GM21515 (cell line): ENCODE data around the gene MYH8.

Experiments
- ATAC-seq: cut with Tn5 transposase; IDR thresholded peaks from one replicate; pipeline ENCODE4 v1.9.1; 2021; ENCODE audit not compliant: unreplicated experiment

The MYH8 gene

DNA sequence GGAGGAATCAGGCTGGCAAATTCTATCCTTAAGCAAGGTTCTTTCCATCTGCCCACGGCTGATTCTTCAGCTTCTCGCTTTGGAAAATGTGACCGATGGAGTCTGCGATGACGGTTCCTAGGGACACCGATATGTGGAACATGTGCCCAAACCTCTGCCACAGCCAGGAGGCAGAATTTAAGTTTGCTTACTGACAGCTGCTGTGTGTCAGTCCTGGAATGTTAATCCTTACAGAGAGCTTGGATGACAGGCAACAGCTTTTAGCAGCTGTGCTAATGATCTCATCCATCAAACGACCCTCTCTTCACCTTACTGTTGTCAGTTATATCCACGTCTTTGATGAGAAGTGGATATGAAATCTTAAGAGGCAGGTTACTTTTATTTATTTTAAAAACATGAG, 37.6 kb downstream of the MYH8 start:
- no peak for ATAC-seq

DNA sequence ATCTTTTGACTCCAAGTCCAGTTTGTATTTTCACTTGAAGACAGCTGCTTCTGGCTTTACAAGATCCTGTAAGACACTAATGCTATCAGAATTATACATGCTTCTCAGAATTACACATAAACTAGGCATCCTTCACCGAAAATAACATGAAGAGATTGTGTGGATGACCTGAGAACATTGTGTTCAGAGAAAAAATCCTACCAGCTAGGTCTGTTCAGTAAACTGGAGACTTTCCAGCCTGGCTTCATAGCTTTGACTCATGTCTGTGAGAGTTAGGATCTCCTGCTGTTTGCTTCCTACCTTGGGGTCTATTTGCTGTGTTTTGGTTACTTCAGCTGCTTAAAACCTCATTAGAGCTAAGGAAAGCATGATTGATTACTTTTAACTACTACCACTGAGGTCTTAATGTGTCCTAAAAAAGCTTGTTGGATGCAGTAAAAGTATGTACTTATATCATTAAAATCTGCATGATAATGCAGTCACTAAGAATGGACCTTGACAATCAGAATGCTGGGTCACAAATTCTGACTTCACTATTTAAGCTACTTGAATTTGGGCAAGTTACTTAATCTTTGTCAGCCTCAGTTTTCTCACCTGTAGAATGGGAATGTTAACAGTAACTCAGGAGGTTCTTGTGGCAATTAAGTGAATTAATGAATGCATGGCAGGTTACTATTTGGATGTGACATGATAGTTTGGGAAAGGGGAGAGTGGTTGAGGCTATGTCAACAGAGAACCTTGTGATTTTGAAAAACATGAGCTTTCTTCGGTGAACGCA, 40.9 kb downstream of the MYH8 start:
- no peak for ATAC-seq

DNA sequence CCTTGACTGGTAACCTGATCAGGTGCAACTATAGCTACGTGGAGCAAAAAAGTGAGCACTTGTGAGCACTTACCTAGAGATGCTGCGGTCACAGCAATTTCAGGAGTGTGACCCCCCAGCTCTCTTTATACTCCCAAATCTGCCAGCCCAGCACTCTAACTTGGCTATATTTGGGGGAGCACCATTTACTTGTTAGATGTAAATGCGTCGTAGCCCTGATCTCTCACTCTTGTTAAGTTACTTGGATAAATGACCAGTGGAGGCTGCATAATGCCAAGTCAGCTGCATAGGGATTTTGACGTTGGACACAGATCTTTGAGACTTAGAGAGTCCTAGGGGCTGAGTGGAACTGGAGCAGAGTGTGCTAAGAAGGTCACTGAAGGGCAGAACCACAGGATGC, 48.8 kb downstream of the MYH8 start, which contains the start of gene MYH13:
Gene MYH13 (minus strand): TSS at position 101 of the 400 bp plus-strand sequence. CDS start 8,476 bp downstream, outside the sequence.
- no peak for ATAC-seq

- ATAC-seq, result no peak
These were observed 51.6 kb downstream of the MYH8 start for GRCh38 chr17:10370016-10370608.

GRCh38 chr17:10369239-10369638, 52.5 kb downstream of the MYH8 start:
- no peak for ATAC-seq

DNA sequence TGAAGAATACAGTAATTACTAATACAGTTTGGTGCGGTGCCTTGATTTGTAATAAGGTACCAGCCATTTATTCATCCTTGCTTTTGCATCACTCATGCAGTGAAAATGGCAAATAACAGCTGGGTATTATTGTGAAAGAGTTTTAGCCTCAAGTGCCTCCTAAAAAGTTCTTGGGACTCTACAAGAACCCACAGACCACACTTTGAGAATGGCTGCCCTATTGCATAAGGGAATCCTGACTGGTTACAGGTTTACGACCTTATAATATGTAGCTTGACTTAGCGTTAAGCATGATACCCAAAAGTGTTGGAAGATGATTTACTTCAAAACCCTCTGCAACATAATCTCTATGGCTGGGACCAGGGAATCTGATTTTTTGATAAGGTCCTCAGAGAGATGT, 53.2 kb downstream of the MYH8 start:
- ATAC-seq, result no peak

DNA sequence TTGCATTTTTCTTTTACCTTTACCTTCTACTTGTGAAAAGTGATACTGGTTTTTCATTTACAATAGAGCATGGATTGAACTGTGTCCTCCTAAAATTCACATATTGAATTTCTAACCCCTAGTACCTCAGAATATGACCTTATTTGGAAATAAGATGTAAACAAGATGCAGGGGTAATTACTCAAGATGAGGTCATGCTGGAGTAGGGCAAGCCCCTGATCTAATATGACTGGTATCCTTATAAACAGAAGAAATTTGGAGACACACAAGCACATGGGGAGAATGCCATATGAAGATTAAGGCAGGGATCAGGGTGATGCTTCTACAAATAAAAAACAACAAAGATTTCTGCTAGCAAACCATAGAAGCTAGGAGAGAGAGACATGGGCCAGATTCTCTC, 61.2 kb downstream of the MYH8 start:
- no peak for ATAC-seq

DNA sequence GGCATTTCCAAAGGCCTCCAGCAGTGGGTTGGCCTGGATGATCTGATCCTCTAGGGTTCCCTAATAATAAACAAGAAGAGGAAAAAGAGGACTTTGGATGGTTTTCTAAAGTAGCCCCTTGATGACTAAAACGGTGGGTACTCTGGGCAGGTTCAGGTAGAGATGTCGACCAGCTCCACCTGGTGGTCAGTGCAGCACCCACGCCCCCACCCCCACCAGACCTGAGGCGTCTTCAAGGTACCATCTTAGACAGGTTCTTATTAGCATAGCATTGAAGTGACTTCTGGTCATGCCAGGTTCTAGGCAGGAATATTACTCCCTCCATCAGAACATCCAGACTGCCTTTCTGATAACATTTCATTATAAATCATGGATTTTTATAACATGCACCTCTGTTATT, 64.0 kb downstream of the MYH8 start:
- no peak for ATAC-seq

GRCh38 chr17:10354651-10355050, 67.1 kb downstream of the MYH8 start:
- ATAC-seq, result no peak

- no peak for ATAC-seq
These were observed 68.9 kb downstream of the MYH8 start for GRCh38 chr17:10352893-10353292.

DNA sequence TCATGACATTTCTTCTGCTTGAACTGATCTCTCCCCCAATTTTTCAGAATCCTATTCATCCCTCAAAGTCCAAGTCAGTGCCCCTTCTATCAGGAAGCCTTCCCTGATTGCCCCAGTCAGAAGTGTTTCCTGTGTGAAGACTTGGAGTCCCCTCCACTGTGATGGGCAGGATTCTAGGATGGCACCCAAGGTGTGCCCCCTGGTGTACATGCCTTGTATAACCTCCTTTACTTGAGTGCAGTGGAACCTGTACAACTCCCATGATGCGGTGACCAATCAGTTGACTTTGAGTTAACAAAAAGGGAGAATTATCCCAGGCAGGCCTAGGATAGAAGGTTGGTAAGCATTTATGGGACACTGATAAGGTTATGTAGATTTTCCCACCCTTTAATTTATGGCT, 72.3 kb downstream of the MYH8 start:
- ATAC-seq, result no peak

DNA sequence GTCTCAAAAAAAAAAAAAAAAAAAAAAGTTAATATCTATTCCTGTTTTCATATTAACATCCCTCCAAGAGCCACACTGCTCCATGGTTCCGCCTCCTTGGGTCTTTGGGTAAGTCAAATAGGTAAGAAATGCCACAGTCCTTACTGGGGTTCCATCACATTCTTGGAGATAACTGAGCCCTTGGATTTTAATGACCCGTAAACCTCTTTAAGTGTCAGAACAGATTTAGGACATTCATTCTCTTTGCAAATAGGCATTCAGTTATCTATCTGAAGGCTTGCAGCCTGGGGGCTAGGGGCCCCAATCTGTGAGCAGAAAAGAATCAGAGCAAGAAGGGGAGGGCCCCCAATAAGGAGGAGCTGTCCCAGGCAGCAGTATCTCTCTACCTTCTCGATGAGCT, 76.9 kb downstream of the MYH8 start:
- ATAC-seq, result no peak
